ENCODE measurements around the gene ZNF282.

Gene ZNF282

GRCh38 chr7:149156898-149157297, 38.4 kb upstream of the ZNF282 start:
- in situ Hi-C loops (cut with HindIII; ENCODE audit: low sequenced_read_pairs), result no loop called here
- no peak for DNase-seq (ENCODE audit: low read depth)
- H3K4me3 ChIP-seq (ENCODE audit: low read depth, low read length), result no peak overlapping the region
- TF ChIP-seq, protein P1, sequence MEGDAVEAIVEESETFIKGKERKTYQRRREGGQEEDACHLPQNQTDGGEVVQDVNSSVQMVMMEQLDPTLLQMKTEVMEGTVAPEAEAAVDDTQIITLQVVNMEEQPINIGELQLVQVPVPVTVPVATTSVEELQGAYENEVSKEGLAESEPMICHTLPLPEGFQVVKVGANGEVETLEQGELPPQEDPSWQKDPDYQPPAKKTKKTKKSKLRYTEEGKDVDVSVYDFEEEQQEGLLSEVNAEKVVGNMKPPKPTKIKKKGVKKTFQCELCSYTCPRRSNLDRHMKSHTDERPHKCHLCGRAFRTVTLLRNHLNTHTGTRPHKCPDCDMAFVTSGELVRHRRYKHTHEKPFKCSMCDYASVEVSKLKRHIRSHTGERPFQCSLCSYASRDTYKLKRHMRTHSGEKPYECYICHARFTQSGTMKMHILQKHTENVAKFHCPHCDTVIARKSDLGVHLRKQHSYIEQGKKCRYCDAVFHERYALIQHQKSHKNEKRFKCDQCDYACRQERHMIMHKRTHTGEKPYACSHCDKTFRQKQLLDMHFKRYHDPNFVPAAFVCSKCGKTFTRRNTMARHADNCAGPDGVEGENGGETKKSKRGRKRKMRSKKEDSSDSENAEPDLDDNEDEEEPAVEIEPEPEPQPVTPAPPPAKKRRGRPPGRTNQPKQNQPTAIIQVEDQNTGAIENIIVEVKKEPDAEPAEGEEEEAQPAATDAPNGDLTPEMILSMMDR (IDR thresholded peaks at IDR 0.05; ENCODE audit: low read depth, low read length, missing control alignments), result no peak

DNA sequence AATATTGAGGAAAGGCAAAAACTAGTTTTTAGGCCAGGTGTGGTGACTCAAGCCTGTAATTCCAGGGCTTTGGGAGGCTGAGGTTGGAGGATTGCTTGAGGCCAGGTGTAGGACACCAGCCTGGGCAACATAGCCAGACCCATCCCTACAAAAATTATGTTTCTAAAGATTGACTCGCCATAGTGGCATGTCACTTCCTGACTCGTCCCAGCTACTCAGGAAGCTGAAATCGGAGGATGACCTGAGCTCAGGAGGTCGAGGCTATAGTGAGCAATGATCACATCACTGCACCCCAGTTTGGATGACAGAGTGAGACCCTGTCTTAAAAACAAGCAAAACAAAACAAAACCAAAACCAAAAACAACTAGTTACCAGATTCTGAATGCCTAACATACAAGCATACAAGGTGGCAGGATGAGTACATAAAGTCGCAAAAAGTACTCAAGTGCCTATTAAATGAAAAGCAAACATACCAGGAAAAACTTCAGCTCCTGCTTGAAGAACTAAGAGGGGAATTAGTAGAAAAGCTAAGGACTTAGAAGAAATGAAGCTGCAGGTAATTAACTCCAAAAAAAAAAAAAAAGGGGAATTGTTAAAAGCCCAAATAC, 34.0 kb upstream of the ZNF282 start:
- no peak overlapping the region for H3K4me3 ChIP-seq (ENCODE audit: low read depth, low read length)
- no peak for DNase-seq (ENCODE audit: low read depth)
- in situ Hi-C loops (cut with HindIII; ENCODE audit: low sequenced_read_pairs), result no loop called here
- TF ChIP-seq, protein P1 (IDR thresholded peaks at IDR 0.05; ENCODE audit: low read depth, low read length, missing control alignments), result no peak

GRCh38 chr7:149166142-149166541, 29.2 kb upstream of the ZNF282 start:
- no peak for DNase-seq (ENCODE audit: low read depth)
- in situ Hi-C loops (cut with HindIII; ENCODE audit: low sequenced_read_pairs), result no loop called here
- TF ChIP-seq, protein P1 (IDR thresholded peaks at IDR 0.05; ENCODE audit: low read depth, low read length, missing control alignments), result no peak
- H3K4me3 ChIP-seq (ENCODE audit: low read depth, low read length), result no peak overlapping the region

DNA sequence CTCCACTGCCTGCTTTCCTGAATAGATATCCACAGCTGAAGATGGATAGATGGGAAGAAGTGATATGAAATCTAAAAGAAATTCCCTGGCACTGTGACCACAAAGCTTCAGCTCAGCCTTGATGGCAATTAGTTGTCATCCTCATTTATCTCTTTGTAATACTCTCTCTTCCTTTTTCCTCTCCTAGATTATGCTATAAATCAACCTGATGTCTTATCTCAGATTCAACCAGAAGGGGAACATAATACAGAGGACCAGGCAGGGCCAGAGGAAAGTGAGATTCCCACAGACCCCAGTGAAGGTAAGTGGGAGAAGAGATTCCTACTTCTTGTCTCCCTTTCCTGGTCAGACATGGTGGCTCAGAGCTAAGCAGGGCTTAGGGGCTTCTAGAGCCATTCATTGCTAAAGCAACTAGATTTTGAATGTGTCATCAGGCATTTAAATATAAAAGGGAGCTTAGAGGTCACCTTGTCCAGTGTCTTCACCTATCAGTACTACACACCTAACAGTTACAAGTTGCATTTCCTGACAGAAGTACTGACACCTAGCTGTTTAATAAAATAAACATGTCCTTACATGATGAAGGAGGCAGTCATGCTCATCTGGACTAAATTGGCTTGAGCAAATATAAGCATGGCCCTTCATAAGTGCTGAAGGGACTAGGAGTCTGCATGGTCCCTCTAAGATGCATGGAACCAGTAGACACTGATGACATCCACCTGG, 28.6 kb upstream of the ZNF282 start:
- TF ChIP-seq, protein P1 (IDR thresholded peaks at IDR 0.05; ENCODE audit: low read depth, low read length, missing control alignments), result no peak
- no peak for DNase-seq (ENCODE audit: low read depth)
- in situ Hi-C loops (cut with HindIII; ENCODE audit: low sequenced_read_pairs), result no loop called here
- H3K4me3 ChIP-seq (ENCODE audit: low read depth, low read length), result no peak overlapping the region

GRCh38 chr7:149171892-149172533, 23.3 kb upstream of the ZNF282 start:
- in situ Hi-C loops (cut with HindIII; ENCODE audit: low sequenced_read_pairs), result no loop called here
- no peak for DNase-seq (ENCODE audit: low read depth)
- no peak overlapping the region for H3K4me3 ChIP-seq (ENCODE audit: low read depth, low read length)
- TF ChIP-seq, protein P1 (IDR thresholded peaks at IDR 0.05; ENCODE audit: low read depth, low read length, missing control alignments), result no peak

GRCh38 chr7:149172534-149172920, 22.8 kb upstream of the ZNF282 start:
- TF ChIP-seq, protein P1 (IDR thresholded peaks at IDR 0.05; ENCODE audit: low read depth, low read length, missing control alignments), result no peak
- in situ Hi-C loops (cut with HindIII; ENCODE audit: low sequenced_read_pairs), result no loop called here
- no peak for DNase-seq (ENCODE audit: low read depth)
- no peak overlapping the region for H3K4me3 ChIP-seq (ENCODE audit: low read depth, low read length)
